Measurements from ENCODE around the gene GPR84.

GPR84 gene

GRCh38 chr12:54350743-54351142 is 13.5 kb downstream of the GPR84 start (continued):
- no peak for TF ChIP-seq OSR1 (CRISPR knock-in tag; IDR thresholded peaks at IDR 0.05)
- TF ChIP-seq CREB5 (CRISPR knock-in tag; IDR thresholded peaks at IDR 0.05; ENCODE audit: low read depth), result no peak
- TF ChIP-seq ISL1 (CRISPR knock-in tag; IDR thresholded peaks at IDR 0.05), result no peak

GRCh38 chr12:54349679-54350078 is 14.6 kb downstream of the GPR84 start:
- no peak for TF ChIP-seq RARB (CRISPR knock-in tag; IDR thresholded peaks at IDR 0.05)
- TF ChIP-seq ZNF70 (CRISPR knock-in tag; IDR thresholded peaks at IDR 0.05), result no peak
- no peak for TF ChIP-seq ISL1 (CRISPR knock-in tag; IDR thresholded peaks at IDR 0.05)
- no peak for TF ChIP-seq OSR1 (CRISPR knock-in tag; IDR thresholded peaks at IDR 0.05)
- no peak for TF ChIP-seq ESRRG (CRISPR knock-in tag; IDR thresholded peaks at IDR 0.05)
- no peak for TF ChIP-seq CSRNP3 (CRISPR knock-in tag; IDR thresholded peaks at IDR 0.05)
- no peak for TF ChIP-seq ZFP30 (CRISPR knock-in tag; IDR thresholded peaks at IDR 0.05)
- TF ChIP-seq POU6F1 (CRISPR knock-in tag; IDR thresholded peaks at IDR 0.05; ENCODE audit: borderline replicate concordance, low read depth), result no peak
- no peak for TF ChIP-seq ZC3H10 (CRISPR knock-in tag; IDR thresholded peaks at IDR 0.05)
- TF ChIP-seq TCF4 (CRISPR knock-in tag; IDR thresholded peaks at IDR 0.05; ENCODE audit: borderline replicate concordance), result no peak
- no peak for TF ChIP-seq PPARA (CRISPR knock-in tag; IDR thresholded peaks at IDR 0.05; ENCODE audit: borderline replicate concordance)
- no peak for TF ChIP-seq PATZ1 (CRISPR knock-in tag; IDR thresholded peaks at IDR 0.05; ENCODE audit: borderline replicate concordance)
- no peak for TF ChIP-seq TOX (CRISPR knock-in tag; IDR thresholded peaks at IDR 0.05; ENCODE audit: borderline replicate concordance)
- TF ChIP-seq ZNF565 (CRISPR knock-in tag; conservative IDR thresholded peaks at IDR 0.05; ENCODE audit: low read depth), result no peak
- TF ChIP-seq ARNTL (CRISPR knock-in tag; IDR thresholded peaks at IDR 0.05; ENCODE audit: borderline replicate concordance, low read depth), result no peak
- no peak for ATAC-seq

- TF ChIP-seq ZNF70 (CRISPR knock-in tag; IDR thresholded peaks at IDR 0.05), result no peak
- TF ChIP-seq ZNF565 (CRISPR knock-in tag; conservative IDR thresholded peaks at IDR 0.05; ENCODE audit: low read depth), result no peak
- TF ChIP-seq CSRNP3 (CRISPR knock-in tag; IDR thresholded peaks at IDR 0.05), result no peak
- no peak for TF ChIP-seq POU6F1 (CRISPR knock-in tag; IDR thresholded peaks at IDR 0.05; ENCODE audit: borderline replicate concordance, low read depth)
- no peak for TF ChIP-seq ESRRG (CRISPR knock-in tag; IDR thresholded peaks at IDR 0.05)
- no peak for TF ChIP-seq ZFP3 (CRISPR knock-in tag; IDR thresholded peaks at IDR 0.05)
- TF ChIP-seq TOX (CRISPR knock-in tag; IDR thresholded peaks at IDR 0.05; ENCODE audit: borderline replicate concordance), result no peak
- TF ChIP-seq RARB (CRISPR knock-in tag; IDR thresholded peaks at IDR 0.05), result no peak
- ATAC-seq, result no peak
Measured at GRCh38 chr12:54349036-54349435, 15.2 kb downstream of the GPR84 start.
